ENCODE results near the gene FASLG. TPM values are rescaled to one million over a fixed set of nuclear protein-coding genes. Genes with fewer than 3 reads are reported as not detected.
A peak's percentile ranks its signal among the peaks of the same experiment; 100 is the strongest.

The FASLG gene
- total and polyA plus RNA-seq, 8 donors, result 0.05 to 0.12 TPM; not detected in 6

- Histone ChIP-seq H3K9me3 (no peaks in the 10 kb centered on the region), H3K36me3 (no peaks in the 10 kb centered on the region), H3K4me3 (no peak overlapping the region), H3K4me1 (peaks cover 0 to 4% (median 0%) of the 10 kb centered on the region in 4 donors), H3K27me3 (no peaks in the 10 kb centered on the region), H3K27ac (no peak overlapping the region)
- WGBS, 5 donors, result 81 to 89% (median 88%) methylated on average over 2 of the region's 2 CpGs
- intact Hi-C loops (cut with DNase I; ENCODE audit: low total_unique reads), result no loop called here
- no peak for TF ChIP-seq POLR2A (IDR thresholded peaks at IDR 0.05)
- no peak for TF ChIP-seq POLR2AphosphoS5 (IDR thresholded peaks at IDR 0.05)
- no peak for TF ChIP-seq CTCF (IDR thresholded peaks at IDR 0.05)
- no peak for TF ChIP-seq EP300 (IDR thresholded peaks at IDR 0.05)
- DNase-seq, result no peak
Measured at GRCh38 chr1:172638249-172638648, 20.7 kb upstream of the FASLG start.

GRCh38 chr1:172638885-172639831 lies 19.7 kb upstream of the FASLG start:
- Histone ChIP-seq H3K27ac (peak overlapping the region in 1 of 5 donors; percentile 41), H3K4me1 (peaks cover 0 to 4% (median 0%) of the 10 kb centered on the region in 4 donors), H3K4me3 (no peak overlapping the region), H3K9me3 (no peaks in the 10 kb centered on the region), H3K27me3 (no peaks in the 10 kb centered on the region), H3K36me3 (no peaks in the 10 kb centered on the region)
- intact Hi-C loops (cut with DNase I; ENCODE audit: low total_unique reads), result no loop called here
- 58 to 66% (median 62%) methylated on average over 9 of the region's 9 CpGs for WGBS, 5 donors
- DNase-seq, result peak in 1 of 2 donors; percentile 32
- TF ChIP-seq POLR2AphosphoS5 (IDR thresholded peaks at IDR 0.05) (no peak), POLR2A (IDR thresholded peaks at IDR 0.05) (no peak), EP300 (IDR thresholded peaks at IDR 0.05) (no peak), CTCF (IDR thresholded peaks at IDR 0.05) (no peak)

GRCh38 chr1:172640111-172640510 lies 18.8 kb upstream of the FASLG start:
- intact Hi-C loops (cut with DNase I; ENCODE audit: low total_unique reads), result no loop called here
- no peaks in the 10 kb centered on the region for H3K27me3 ChIP-seq
- 79 to 89% (median 84%) methylated on average over 8 of the region's 8 CpGs for WGBS, 5 donors

GRCh38 chr1:172641492-172641891 lies 17.4 kb upstream of the FASLG start:
- DNase-seq, result no peak
- TF ChIP-seq EP300 (IDR thresholded peaks at IDR 0.05) (no peak), CTCF (IDR thresholded peaks at IDR 0.05) (no peak), POLR2AphosphoS5 (IDR thresholded peaks at IDR 0.05) (no peak), POLR2A (IDR thresholded peaks at IDR 0.05) (no peak)
- H3K4me1 ChIP-seq, result peaks cover 0 to 4% (median 0%) of the 10 kb centered on the region in 4 donors
- 70 to 88% (median 83%) methylated on average over 5 of the region's 5 CpGs for WGBS, 5 donors
- H3K9me3 ChIP-seq, result no peaks in the 10 kb centered on the region
- intact Hi-C loops (cut with DNase I; ENCODE audit: low total_unique reads), result no loop called here
- no peak overlapping the region for H3K27ac ChIP-seq
- no peaks in the 10 kb centered on the region for H3K36me3 ChIP-seq
- no peak overlapping the region for H3K4me3 ChIP-seq
- H3K27me3 ChIP-seq, result no peaks in the 10 kb centered on the region

More at GRCh38 chr1:172640111-172640510, 18.8 kb upstream of the FASLG start:
- no peaks in the 10 kb centered on the region for H3K9me3 ChIP-seq
- H3K36me3 ChIP-seq, result no peaks in the 10 kb centered on the region
- no peak overlapping the region for H3K4me3 ChIP-seq
- no peak for DNase-seq
- TF ChIP-seq CTCF (IDR thresholded peaks at IDR 0.05), result no peak
- no peak for TF ChIP-seq POLR2A (IDR thresholded peaks at IDR 0.05)
- TF ChIP-seq EP300 (IDR thresholded peaks at IDR 0.05), result no peak
- TF ChIP-seq POLR2AphosphoS5 (IDR thresholded peaks at IDR 0.05), result no peak
- peaks cover 0 to 4% (median 0%) of the 10 kb centered on the region in 4 donors for H3K4me1 ChIP-seq
- H3K27ac ChIP-seq, result no peak overlapping the region

Data from stomach (tissue), 9 donors.